ENCODE measurements around the gene PHYKPL.
"Not testable (repeated sequence)": the region's sequence is repeated elsewhere in the genome, so short reads cannot be mapped to it uniquely, and the experiment has no call there.

PHYKPL gene

GRCh38 chr5:178205749-178206047 is 26.9 kb downstream of the PHYKPL start:
- DNase-seq, result no peak

DNA sequence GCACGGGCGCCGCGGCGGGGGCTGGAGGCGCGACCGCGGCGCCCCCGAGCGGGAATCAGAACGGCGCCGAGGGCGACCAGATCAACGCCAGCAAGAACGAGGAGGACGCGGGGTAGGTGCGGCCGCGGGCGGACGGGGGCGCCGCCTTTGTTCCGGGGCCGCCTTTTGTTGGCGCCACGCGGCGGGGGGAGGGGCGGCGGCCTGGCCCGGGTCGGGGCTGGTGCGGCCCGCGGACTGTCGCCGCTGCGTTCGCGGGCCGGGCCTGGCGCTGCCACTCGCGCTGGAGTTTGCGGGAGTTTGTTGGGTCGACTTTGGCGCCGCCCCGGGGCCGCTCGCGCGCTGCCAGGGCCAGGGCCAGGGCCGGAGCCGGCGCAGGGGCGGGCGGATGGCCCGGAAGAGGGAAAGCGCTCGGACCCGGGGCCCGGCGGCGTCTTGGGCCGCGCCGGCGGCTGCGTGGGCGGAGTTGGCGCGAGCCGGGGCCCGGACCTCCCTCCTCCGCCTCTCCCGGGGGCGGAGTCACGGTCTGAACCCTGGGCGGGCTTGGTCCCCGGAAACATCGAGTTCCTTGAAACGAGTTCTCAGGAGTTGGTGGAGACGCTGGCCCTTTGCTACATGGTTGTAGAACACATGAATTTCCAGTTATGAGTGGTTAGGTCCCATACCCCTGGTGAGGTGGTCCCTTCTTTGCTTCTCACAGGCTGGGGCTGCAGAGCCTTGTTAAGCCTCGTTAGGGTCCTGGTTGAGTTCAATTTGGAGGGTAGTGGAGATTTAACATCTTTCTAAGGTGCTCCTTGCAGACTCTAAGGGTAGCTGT is 27.5 kb downstream of the PHYKPL start:
- peak in 3 of 4 experiments; percentile 38 to 56 (median 43) for DNase-seq

DNA sequence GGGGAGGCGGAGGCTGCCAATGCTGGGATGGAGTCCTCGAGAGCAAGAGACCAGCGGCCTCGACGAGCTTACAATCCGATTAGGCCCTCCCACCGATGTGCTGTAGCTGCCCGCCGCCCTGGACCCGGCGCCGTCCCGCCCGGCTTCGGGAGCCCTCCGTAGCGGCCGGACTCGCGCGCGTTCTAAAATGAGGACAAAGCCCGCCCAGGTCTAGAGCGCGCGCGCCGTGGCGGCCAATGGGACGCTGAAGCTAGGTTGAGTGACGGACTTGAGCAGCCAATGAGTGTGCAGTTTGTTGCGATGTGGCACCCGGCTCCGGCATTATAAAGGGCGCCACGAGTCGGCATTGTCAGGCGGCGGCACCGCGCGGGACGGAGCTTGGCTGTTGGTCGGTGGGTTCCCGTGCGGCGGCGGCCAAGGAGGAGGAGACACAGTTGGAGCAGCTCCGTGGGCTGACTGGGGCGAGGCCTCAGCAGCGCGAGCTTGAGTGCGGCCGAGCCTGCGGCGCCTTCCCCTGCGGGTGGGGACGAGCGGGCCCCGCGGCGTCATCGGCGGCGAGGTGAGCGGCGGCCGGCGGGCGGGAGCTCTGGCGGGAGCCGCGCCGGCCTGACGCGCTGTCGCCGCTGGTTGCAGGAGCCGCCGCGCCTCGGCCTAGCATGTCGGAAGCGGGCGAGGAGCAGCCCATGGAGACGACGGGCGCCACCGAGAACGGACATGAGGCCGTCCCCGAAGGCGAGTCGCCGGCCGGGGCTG is 28.2 kb downstream of the PHYKPL start, which contains the start of gene HNRNPAB:
Gene HNRNPAB (plus strand): TSS at position 352 of the 753 bp plus-strand sequence. CDS start 305 bp downstream, at position 657.
- DNase-seq, result peak; percentile 93 to 96 (median 94)

- peak in 1 of 4 experiments; percentile 39 for DNase-seq
Measured at GRCh38 chr5:178203670-178204181, 28.9 kb downstream of the PHYKPL start.

GRCh38 chr5:178202541-178202940 is 30.1 kb downstream of the PHYKPL start:
- DNase-seq, result no peak

DNA sequence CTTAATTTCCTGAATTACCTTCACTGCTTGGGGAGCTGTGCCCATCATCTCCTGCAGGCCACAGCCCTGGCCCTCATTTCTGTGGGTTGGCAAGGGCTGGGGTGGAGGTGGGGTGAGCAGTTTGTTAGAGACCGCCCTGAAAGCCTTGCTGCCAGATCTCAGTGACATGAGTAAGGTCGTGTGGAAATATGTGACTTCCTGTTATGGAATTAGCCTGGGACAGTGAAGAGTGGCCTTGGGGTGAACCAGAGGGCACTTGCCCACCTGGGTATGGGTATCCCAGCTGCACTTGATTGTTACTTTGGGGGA is 30.7 kb downstream of the PHYKPL start:
- no peak for DNase-seq

GRCh38 chr5:178201221-178201926 is 31.2 kb downstream of the PHYKPL start:
- no peak for DNase-seq

GRCh38 chr5:178199581-178200434 is 32.8 kb downstream of the PHYKPL start:
- DNase-seq, result no peak

DNA sequence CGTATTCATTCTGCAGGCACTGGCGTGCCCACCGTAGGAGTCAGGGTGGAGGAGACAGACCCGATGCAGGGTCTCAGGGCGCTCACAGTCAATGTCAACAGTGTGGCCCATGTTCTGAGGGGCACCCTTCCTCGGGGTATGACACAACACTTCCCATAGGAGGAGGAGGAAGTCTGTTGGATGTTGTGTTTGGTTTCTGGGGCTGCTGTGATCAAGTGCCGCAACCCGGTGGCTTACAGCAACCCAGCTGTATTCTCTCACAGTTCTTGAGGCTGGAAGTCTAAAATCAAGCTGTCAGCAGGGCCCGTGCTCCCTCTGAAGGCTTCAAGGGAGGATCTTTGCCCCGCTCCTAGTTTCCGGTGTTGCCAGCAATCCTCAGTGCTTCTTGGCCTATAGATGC is 33.9 kb downstream of the PHYKPL start:
- DNase-seq, result no peak

DNA sequence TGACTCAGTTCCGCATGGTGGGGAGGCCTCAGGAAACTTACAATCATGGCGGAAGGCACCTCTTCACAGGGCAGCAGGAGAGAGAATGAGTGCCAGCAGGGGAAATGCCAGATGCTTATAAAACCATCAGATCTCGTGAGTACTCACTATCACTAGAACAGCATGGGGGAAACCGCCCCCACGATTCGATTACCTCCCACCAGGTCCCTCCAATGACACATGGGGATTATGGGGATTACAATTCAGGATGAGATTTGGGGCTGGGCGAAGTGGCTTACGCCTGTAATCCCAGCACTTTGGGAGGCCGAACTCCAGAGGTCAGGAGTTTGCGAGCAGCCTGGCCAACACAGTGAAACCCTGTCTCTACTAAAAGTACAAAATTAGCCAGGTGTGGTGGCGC is 34.5 kb downstream of the PHYKPL start:
- not testable (repeated sequence) for DNase-seq

DNA sequence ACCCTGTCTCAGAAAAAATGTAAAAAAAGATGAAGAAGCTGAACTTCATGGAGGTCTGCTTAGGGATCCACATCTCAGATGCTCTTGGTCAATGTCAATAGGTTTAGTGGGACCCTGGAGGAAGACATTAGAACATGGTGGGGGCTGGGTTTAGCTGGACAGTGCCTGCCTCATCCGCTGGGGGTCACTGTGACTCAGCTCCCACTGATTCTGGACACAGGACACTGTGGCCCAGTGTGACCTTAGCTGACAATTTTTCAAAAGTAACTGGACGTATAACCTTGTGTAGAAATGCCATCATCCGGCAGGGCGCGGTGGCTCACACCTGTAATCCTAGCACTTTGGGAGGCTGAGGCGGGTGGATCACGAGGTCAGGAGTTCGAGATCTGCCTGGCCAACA is 35.6 kb downstream of the PHYKPL start:
- no peak for DNase-seq

DNA sequence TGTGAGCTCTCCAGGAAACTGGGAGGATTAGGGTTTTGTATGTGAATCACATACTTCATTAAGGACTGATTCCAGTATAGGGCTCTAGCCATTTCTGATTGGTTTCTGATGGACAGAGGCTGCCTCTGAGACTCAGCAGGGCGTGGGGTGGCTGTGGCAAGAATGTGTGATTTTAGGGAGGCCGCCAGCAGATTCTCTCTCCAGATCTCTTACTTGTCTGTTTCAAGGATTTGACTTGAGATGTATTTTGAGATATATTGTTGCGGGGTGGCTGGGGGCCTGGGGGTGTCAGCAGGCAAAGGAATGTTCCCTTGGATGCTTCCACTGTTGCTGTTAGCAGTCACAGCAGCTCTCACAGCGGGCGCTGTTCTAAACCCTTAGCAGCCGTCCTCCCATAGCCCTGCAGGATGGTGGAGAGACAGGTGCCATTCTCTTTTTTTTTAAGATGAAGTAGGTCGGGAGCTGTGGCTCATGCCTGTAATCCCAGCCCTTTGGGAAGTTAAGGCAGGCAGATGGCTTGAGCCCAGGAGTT is 36.3 kb downstream of the PHYKPL start:
- DNase-seq, result no peak

- no peak for DNase-seq
Measured at GRCh38 chr5:178194026-178194425, 38.6 kb downstream of the PHYKPL start.

DNA sequence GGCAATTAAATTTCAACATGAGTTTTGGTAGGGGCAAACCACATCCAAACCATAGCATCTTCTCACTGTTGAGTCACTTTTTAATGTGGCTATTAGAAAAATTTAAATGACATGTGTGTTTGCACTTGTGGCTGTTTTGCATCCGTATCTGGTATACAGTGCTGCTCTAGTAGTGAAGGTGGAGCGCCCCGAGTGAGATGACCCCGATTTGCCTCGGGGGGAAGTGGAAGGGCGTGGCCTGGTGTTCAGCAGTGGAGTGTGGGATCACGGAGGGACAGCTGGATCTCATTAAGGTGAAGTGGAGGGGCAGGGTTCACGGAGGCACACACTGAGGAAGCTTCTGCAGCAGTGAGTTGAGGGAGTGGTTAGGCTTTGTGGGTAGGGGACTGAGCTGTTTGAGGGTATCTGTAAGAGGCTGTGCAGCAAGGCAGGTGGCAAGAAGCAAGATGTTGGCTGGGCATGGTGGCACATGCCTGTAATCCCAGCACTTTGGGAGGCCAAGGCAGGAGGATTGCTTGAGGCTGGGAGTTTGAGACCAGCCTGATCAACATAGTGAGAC is 39.3 kb downstream of the PHYKPL start:
- no peak for DNase-seq

GRCh38 chr5:178192787-178193186 is 39.8 kb downstream of the PHYKPL start:
- no peak for DNase-seq

DNA sequence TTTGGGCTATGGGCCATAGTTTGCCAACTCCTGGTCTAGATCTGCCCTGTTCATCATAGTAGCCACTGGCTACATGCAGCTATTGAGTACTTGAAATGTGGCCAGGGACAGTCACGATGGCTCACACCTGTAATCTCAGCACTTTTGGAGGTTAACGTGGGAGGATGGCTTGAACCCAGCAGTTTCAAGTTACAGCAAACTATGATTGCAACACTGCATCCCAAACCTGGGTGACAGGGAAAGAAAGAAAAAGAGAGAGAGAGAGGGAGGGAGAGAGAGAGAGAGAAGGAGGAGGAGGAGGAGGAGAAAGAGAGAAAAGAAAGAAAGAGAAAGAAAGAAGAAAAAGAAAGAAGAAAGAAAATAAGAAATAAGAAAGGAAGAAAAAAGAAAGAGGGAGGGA is 40.4 kb downstream of the PHYKPL start:
- no peak for DNase-seq

GRCh38 chr5:178191661-178192060 is 40.9 kb downstream of the PHYKPL start:
- DNase-seq, result no peak

- DNase-seq, result no peak
Measured at GRCh38 chr5:178189433-178189832, 43.2 kb downstream of the PHYKPL start.

GRCh38 chr5:178187014-178187413 is 45.6 kb downstream of the PHYKPL start, which contains the start of gene GMCL2:
Gene GMCL2 (minus strand): TSS chr5:178187371. CDS start chr5:178187299, 72 bp downstream.
- DNase-seq, result no peak

DNA sequence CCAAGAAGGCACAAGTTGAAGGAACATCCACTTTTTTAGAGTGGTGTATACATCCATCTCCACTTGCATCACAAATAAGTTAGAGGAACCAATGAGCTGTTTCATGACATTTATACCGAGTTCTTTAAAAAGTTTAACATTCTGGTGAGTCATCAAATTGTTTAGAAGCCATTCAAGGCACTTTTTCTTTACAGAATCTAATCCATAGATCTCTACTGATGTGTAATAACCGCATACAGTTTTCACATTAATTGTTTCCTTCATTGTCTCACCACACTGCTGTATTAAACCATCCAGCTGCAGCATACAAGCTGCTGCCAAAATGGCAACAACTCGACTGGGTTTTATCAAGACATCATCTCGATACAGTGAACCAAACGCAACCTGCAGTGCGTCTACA is 46.2 kb downstream of the PHYKPL start:
- no peak for DNase-seq

- DNase-seq, result no peak
Measured at GRCh38 chr5:178182158-178182876, 50.3 kb downstream of the PHYKPL start.

All from activated naive CD4-positive, alpha-beta T cell (primary cell).